ENCODE measurements around the gene RAB3GAP2. TPM values are rescaled to one million over a fixed set of nuclear protein-coding genes. Genes with fewer than 3 reads are reported as not detected.
"Not testable (repeated sequence)": the region's sequence is repeated elsewhere in the genome, so short reads cannot be mapped to it uniquely, and the experiment has no call there.

Gene RAB3GAP2
- total and polyA plus RNA-seq, 2 donors (not counting 1 experiment from before 2014, with no cell fraction given) = 31.0 to 43.8 TPM

- Histone ChIP-seq H3K9me3 (ENCODE audit: control insufficient read depth, insufficient read depth, low read depth, low read length) (no peaks in the 10 kb centered on the region), H3K27ac (ENCODE audit: insufficient read depth, low read length) (no peak overlapping the region), H3K36me3 (ENCODE audit: control insufficient read depth, insufficient read depth, low read length) (peaks cover 3% of the 10 kb centered on the region), H3K4me1 (ENCODE audit: control insufficient read depth, extremely low read depth, insufficient read depth, low read length) (no peaks in the 10 kb centered on the region), H3K79me2 (ENCODE audit: control insufficient read depth, insufficient read depth, low read length) (no peaks in the 10 kb centered on the region), H3K4me2 (ENCODE audit: extremely low read depth, insufficient read depth, low read length) (no peak overlapping the region), H2AFZ (ENCODE audit: low read length) (no peak overlapping the region), H3K4me3 (replicated peaks in 1 of 4; ENCODE audit: control extremely low read depth in 1 of 4, insufficient read depth in 1 of 4, low read depth in 3 of 4, low read length in 4 of 4) (no peak overlapping the region), H3K27me3 (ENCODE audit: control insufficient read depth, insufficient read depth, low read length) (no peaks in the 10 kb centered on the region), H4K20me1 (ENCODE audit: control insufficient read depth, extremely low read depth, insufficient read depth, low read length) (no peaks in the 10 kb centered on the region), H3K9ac (ENCODE audit: insufficient read depth, low read length) (no peak overlapping the region)
- TF ChIP-seq CTCF (conservative IDR thresholded peaks at IDR 0.05 in 1 of 2, IDR thresholded peaks at IDR 0.05 in 1 of 2; ENCODE audit: low read depth in 1 of 2, low read length in 2 of 2) = no peak
- TF ChIP-seq EZH2 (IDR thresholded peaks at IDR 0.05; ENCODE audit: low read length, missing control alignments) = no peak
- no peak for DNase-seq (ENCODE audit: low read depth in 2 of 2)
Measured at GRCh38 chr1:220160027-220160426, 112.2 kb downstream of the RAB3GAP2 start.

- no peaks in the 10 kb centered on the region for H3K27me3 ChIP-seq (ENCODE audit: control insufficient read depth, insufficient read depth, low read length)
- no peak overlapping the region for H3K9ac ChIP-seq (ENCODE audit: insufficient read depth, low read length)
Measured at GRCh38 chr1:220159041-220159440, 113.2 kb downstream of the RAB3GAP2 start.

GRCh38 chr1:220158530-220158929 lies 113.7 kb downstream of the RAB3GAP2 start:
- not testable (repeated sequence) for H3K4me1 ChIP-seq (ENCODE audit: control insufficient read depth, extremely low read depth, insufficient read depth, low read length)

More at GRCh38 chr1:220159041-220159440, 113.2 kb downstream of the RAB3GAP2 start:
- Histone ChIP-seq H4K20me1 (ENCODE audit: control insufficient read depth, extremely low read depth, insufficient read depth, low read length) (no peaks in the 10 kb centered on the region), H3K36me3 (ENCODE audit: control insufficient read depth, insufficient read depth, low read length) (peaks cover 3% of the 10 kb centered on the region), H3K9me3 (ENCODE audit: control insufficient read depth, insufficient read depth, low read depth, low read length) (no peaks in the 10 kb centered on the region), H3K27ac (ENCODE audit: insufficient read depth, low read length) (no peak overlapping the region), H3K79me2 (ENCODE audit: control insufficient read depth, insufficient read depth, low read length) (no peaks in the 10 kb centered on the region), H3K4me3 (replicated peaks in 1 of 4; ENCODE audit: control extremely low read depth in 1 of 4, insufficient read depth in 1 of 4, low read depth in 3 of 4, low read length in 4 of 4) (no peak overlapping the region), H3K4me2 (ENCODE audit: extremely low read depth, insufficient read depth, low read length) (no peak overlapping the region), H2AFZ (ENCODE audit: low read length) (no peak overlapping the region), H3K4me1 (ENCODE audit: control insufficient read depth, extremely low read depth, insufficient read depth, low read length) (no peaks in the 10 kb centered on the region)
- DNase-seq (ENCODE audit: low read depth in 2 of 2) = no peak
- TF ChIP-seq EZH2 (IDR thresholded peaks at IDR 0.05; ENCODE audit: low read length, missing control alignments) = no peak

DNA sequence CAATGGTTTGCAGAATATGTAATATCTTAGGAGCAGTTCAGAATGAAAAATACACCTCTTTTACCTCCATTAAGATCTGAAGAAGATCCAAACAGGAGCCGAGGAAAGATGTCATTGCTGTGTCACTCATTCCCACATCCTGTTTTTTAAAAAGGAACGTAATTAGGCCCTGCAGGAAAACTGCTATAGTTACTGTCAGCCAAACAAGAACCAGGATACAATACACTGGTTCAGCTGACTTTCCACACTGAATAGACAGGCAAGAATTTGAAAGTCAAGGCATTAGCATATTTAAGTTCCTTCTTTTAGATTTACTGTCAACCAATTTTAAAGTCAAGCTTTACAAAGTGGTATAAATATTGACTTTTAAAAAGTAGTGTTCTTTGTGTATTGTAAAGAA lies 114.5 kb downstream of the RAB3GAP2 start:
- Histone ChIP-seq H3K36me3 (ENCODE audit: control insufficient read depth, insufficient read depth, low read length) (peaks cover 5% of the 10 kb centered on the region), H3K79me2 (ENCODE audit: control insufficient read depth, insufficient read depth, low read length) (no peaks in the 10 kb centered on the region), H3K27me3 (ENCODE audit: control insufficient read depth, insufficient read depth, low read length) (no peaks in the 10 kb centered on the region), H3K4me3 (replicated peaks in 1 of 4; ENCODE audit: control extremely low read depth in 1 of 4, insufficient read depth in 1 of 4, low read depth in 3 of 4, low read length in 4 of 4) (no peak overlapping the region), H3K9ac (ENCODE audit: insufficient read depth, low read length) (no peak overlapping the region), H3K9me3 (ENCODE audit: control insufficient read depth, insufficient read depth, low read depth, low read length) (no peaks in the 10 kb centered on the region), H2AFZ (ENCODE audit: low read length) (no peak overlapping the region), H3K4me1 (ENCODE audit: control insufficient read depth, extremely low read depth, insufficient read depth, low read length) (no peaks in the 10 kb centered on the region), H3K27ac (ENCODE audit: insufficient read depth, low read length) (no peak overlapping the region), H3K4me2 (ENCODE audit: extremely low read depth, insufficient read depth, low read length) (no peak overlapping the region), H4K20me1 (ENCODE audit: control insufficient read depth, extremely low read depth, insufficient read depth, low read length) (no peaks in the 10 kb centered on the region)
- DNase-seq (ENCODE audit: low read depth in 2 of 2) = no peak
- TF ChIP-seq CTCF (conservative IDR thresholded peaks at IDR 0.05 in 1 of 2, IDR thresholded peaks at IDR 0.05 in 1 of 2; ENCODE audit: low read depth in 1 of 2, low read length in 2 of 2) (no peak), EZH2 (IDR thresholded peaks at IDR 0.05; ENCODE audit: low read length, missing control alignments) (no peak)

More at GRCh38 chr1:220158530-220158929, 113.7 kb downstream of the RAB3GAP2 start:
- H3K9ac ChIP-seq (ENCODE audit: insufficient read depth, low read length); H3K4me3 ChIP-seq (replicated peaks in 1 of 4; ENCODE audit: control extremely low read depth in 1 of 4, insufficient read depth in 1 of 4, low read depth in 3 of 4, low read length in 4 of 4); DNase-seq (ENCODE audit: low read depth in 2 of 2); H3K36me3 ChIP-seq (ENCODE audit: control insufficient read depth, insufficient read depth, low read length); H2AFZ ChIP-seq (ENCODE audit: low read length); H4K20me1 ChIP-seq (ENCODE audit: control insufficient read depth, extremely low read depth, insufficient read depth, low read length); H3K27me3 ChIP-seq (ENCODE audit: control insufficient read depth, insufficient read depth, low read length); H3K79me2 ChIP-seq (ENCODE audit: control insufficient read depth, insufficient read depth, low read length); H3K9me3 ChIP-seq (ENCODE audit: control insufficient read depth, insufficient read depth, low read depth, low read length); H3K4me2 ChIP-seq (ENCODE audit: extremely low read depth, insufficient read depth, low read length); H3K27ac ChIP-seq (ENCODE audit: insufficient read depth, low read length): not testable (repeated sequence)

Measured in fibroblast of lung (primary cell).